Activated CD4-positive, alpha-beta T cell treated with anti-CD3 and anti-CD28 coated beads, Interleukin-2, Interleukin-6, amounts not matched to agents 100 ng/mL and 50 ng/mL, durations not matched to agents 16 hours and 8 hours (primary cell): Measurements from ENCODE around the gene ELP4.

Source experiments
- DNase-seq: peaks from one replicate; pipeline ENCODE4 v3.0.0-alpha.2; 2020

Gene ELP4

GRCh38 chr11:31802990-31803812, 293.6 kb downstream of the ELP4 start:
- DNase-seq = no peak

- no peak for DNase-seq
Observed at GRCh38 chr11:31803813-31804311, 294.3 kb downstream of the ELP4 start.

DNA sequence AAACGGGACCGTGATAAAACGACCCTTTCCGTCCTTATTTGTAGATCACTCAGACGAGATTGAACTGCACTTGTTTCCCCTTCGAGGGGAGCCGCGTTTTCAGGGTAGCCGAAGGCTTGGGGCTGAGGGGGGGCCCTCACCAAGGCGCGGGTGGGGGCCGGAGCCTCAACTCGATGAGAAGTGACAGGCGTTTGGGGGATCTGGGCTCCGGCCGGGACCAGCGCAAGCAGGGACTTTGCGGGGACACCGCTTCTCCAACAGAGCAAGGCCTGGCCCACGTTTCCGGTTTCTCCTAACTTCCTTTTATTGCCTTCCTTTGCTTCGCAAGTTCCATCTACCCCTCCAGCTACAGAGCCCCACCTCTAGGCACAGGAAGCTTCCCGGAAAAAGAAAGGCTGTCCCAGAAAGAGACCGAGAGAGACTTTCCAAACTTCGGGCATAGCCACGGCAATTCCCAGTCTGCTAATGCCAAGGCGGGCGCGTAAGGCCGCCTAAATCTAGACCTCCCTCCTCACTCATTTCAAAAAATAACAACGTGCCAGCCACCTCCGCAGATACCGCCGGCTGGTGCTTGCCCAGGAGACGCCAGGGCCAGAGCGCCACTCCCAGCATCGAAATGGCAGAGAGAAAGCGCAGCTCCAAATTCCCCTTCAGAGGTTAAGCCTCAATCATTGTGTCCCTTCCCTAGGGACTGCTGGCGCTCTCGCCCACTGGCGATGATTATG, 294.9 kb downstream of the ELP4 start:
- no peak for DNase-seq

DNA sequence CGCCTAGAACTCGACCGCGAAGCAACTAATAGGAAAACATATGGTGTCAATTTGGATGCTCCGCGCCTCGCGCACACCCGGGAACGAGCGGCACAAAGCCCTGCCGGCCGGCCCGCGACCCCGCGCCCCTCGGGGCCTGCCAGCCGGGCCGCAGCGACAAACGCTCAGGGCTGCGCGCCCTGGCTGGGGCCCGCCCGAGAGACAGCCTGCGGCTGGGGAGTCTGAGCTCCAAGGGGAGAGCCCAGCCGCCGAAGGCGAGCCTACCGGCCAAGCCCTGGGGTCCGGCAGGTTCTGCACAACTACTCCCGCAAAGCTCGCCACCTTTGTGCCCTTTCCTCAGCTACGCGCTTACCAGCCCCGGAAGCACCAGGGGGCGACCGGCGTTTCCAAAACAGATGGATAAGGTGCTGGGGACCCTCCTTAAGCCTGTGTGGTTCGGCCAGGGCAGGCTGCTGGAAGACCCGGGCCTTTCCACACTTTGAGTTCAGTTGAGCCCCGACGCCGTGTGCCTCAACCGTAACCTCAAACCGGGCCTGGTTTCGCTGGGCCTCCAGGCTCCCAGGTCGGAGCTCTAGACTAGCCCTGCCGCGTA, 295.6 kb downstream of the ELP4 start:
- no peak for DNase-seq

GRCh38 chr11:31805629-31806185, 296.1 kb downstream of the ELP4 start:
- DNase-seq = no peak

DNA sequence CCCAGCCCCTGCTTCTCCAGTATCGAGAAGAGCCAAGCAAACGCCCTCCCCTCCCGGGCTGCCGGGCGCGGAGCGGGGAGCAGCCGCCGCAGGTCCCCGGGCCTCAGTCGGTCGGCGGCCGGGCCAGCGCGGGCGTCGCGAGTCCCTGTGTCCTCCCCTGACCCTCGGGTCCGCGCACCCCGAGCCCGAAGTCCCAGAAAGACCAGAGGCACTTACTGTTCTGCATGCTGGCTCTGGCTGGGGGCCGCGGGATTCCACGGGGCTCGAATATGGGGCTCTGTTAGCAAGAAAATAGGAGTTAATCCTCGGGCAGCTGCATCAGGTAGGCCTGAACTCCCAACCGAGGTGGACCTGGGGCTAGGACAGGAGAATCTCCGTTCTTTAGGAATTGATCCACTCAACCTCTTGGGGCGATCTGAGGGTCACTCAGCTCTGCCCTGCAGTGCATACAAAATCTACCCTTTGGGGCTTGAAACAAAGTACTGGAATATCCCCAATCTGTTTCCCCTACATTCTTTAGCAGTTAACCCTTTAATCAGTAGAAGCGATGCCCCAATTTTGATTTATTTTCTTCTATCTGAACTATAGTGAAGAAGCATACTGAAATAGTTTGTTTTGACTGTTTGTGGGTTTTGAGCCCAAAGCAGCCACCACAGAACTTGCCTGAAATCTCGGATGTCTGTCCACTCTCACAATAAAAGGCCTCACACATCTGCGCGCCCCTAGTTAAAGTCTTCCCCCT, 296.8 kb downstream of the ELP4 start:
- DNase-seq = no peak

DNA sequence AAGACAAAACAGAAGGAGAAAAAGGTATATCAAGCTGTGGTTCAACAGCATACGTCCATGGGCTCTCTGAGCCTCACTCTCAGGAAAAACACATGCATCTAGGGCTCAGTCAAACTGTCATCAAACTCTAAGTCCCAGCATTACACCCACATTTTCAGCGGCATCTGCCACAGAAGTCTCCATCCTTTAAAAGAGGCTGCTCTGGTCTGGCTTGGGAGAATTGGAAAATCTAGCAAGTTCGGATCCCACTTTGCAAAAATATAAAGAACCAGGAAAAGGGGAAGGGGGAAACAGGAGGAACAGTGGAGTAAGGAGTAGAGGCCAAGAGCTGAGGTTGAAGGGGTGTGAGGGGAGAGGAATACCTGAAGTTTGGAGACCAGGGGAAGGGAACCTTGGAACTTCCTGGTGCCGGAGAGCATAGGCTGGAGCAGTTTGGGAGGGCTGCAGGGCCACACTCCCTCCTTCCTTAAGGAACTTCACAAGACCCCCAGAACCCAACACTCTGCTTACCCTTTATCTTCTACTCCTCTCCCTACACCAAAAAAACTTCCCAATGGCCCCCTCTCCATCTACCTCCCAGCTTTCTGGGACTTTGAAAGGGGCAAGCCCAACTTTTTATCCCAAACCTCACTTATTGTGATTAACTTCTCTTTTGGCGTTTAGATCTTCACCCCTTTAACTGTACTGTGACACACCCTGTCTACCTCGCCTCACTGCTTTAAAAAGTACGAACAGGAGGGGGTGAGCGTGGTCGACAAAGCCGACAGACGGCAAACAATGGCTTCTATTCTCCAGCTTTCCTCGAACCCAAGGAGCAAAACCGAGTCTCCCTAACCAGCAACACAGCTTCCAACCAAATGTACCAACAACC, 297.6 kb downstream of the ELP4 start:
- DNase-seq = no peak

GRCh38 chr11:31807799-31808667, 298.5 kb downstream of the ELP4 start:
- no peak for DNase-seq

GRCh38 chr11:31808721-31809540, 299.4 kb downstream of the ELP4 start:
- DNase-seq = no peak

DNA sequence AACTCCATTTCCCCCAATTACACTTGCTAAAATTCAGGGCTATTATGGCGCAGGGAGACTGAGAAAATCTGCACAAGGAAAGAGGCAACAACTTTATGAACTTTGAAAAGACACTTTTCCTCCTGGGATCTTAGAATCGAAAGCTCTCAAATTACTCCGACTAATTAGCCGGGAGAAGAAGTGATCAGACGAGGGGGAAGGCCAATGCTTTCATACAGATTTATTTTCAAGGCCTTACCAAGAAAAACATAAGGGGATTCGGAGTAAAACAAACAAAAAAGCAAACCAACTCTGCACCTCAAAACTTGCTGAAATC, 299.9 kb downstream of the ELP4 start:
- no peak for DNase-seq

DNA sequence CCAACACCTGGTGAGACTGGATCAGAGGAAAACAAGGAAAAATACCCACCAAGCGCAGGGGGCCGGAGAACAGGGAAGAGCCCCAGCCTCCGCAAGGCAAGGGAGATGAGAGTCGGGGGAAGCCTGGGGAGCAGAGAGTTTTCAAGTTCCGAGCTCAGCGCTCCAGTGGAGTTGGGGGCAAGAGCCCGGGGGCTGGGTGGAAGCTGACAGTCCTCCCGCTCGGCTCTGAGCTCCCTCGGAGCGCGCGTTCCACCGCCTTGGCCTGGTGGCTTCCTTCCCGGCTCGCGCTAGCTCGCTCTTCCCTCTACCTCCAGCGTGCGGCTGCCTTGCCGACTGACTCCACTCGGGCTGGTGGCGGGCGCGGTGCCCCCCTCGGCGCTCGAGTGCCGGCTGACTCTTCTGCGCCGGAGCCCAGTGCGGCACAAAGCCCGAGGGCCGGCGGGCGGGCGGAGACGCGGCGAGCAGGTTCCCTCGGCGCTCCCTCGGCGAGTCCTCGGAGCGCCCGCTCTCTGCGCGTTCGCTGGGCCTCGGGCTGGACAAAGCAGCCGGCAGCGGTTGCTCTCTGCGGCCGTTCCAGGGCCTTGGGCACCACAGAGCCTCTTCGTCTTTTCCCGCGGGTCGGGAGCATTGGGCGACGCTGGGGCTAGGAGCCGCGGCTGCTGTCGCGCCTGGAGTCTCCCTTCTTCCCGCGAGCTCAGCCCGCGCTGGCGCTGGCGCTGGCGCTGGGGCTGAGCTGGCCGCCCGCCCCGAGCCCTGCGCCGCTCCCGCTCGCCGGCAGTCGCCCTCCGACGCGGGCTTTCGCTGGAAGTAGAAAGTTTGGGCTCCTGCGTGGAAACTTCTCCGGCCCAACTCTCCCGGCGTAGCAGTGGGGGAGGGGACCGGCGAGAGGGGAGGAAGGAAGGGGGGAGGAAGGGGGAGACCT, 300.6 kb downstream of the ELP4 start:
- no peak for DNase-seq

DNA sequence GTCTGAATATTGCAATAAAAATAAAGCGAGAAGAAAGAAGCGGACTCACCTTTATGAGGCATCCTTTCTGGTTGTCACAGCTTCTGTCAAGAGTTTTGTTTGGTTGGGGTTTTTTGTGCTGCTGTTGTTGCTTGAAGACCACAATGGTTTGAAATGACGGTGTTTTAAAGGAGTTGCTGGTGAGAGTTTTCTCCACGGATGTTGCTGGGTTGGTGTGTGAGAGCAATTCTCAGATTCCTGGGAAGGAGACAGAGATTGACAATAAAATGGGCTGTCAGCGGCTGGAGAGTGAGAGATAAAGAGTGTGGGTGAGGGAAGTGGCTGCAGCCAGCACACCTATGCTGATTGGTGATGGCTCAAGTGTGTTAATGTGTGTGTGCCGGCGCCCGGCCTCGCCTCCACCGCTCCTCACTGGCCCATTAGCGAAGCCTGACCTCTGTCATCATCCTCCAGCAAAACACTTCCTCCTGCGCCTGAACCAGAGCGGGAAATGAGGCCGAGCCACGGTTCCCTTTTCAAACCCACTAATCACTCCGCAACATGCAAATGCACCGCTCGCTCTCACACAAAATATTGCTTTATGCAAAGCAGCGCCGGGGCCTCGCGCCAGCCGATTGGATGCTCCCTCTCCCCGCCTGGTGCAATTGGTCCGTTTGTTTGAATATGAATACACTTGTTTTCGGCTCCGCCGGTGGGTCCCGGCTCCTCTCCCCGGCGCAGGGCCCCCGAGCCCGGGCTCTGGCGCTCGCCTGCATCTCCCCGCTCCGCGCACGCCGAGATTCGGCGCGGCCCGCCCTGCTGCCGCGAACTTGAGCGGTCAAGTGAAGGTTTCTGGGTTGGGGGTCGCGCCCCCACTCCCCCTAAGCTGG, 301.4 kb downstream of the ELP4 start, which contains the start of gene PAX6:
PAX6 (minus strand) TSS at position 544 of the 869 bp plus-strand sequence. CDS start 4,911 bp downstream, outside the sequence.
- DNase-seq = peak; percentile 37

- no peak for DNase-seq
Observed at GRCh38 chr11:31812383-31813381, 303.1 kb downstream of the ELP4 start.

DNA sequence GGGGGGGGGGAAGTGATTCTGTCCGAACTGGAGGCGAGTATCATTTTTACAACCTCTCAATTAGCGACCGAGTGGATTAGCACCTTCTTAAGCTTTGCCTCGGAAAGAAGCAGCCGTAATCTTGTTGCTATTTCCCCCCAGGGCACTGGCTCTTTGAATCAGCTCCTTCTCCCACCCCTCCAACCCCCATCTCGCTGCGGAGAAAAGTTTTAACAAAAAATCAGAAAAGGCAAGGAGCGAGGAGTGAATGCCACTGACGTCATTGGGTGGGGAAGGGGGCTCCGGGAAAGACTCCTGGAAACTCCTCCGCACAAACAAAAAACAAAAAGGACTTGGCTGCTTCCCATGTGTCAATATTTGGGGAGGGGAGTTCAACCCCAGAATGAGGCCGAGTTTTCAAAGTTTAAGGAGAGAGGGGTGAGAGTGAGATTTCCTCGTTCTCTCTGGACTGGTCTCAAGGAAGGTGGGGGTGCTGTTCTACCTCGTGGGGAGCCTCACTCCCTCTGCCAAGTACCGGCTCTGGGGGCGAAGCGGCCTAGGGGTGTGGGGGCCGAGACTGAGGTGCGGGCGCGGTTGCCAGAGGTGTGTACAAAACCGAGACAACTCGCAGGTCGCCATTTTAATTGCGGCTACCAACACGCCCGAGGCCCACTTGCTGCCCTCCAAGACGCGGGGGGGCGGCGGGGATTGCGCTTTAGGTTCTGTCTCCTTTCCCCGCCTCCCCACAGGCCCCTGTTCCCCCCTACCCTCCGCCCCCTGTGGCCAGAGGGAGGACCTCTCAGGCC, 304.0 kb downstream of the ELP4 start:
- no peak for DNase-seq

- no peak for DNase-seq
Observed at GRCh38 chr11:31814176-31814868, 304.8 kb downstream of the ELP4 start.
